ENCODE results near the gene ATP9A.

ATP9A gene

DNA sequence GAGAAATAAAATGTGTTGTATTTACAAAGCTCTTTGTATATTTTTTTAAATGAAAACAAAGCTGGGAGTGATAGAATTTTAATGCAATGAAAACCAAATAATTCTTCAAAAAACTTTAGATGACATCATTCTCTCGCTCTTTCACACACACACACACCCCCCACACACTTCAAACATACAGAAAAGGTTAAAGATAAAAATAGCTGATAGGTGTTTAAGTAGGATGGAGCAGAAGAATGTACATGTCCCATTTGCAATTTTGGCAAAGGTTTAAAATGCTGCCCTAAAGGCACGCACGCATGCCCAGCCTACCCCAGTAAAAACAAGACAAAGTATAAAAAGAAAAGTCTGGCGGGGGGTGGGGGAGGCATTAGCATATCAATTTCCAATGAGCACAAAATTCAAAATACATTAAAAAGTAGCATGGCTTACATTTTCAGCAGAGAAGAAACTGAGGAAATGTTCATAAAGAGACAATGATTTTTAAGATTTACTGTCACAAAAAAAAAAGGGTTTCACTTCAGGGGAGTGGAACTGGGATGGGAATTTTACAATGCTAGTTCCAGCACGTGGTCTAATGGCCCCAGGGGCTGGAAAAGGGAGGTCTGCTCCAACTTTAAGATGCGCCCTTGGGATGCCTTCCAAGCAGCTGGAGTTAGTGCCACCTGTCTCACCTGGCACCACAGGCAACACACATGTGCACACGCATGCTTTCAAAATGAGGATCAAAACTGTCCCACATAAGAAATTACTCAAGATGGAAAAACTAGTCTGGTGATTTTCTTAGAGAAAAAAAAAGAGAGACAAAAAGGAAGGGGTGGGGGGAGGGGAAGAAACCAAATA, 170.6 kb downstream of the ATP9A start:
- DNase-seq (ENCODE audit: low spot score in 2 of 2): peak; percentile 62 to 63
- no peaks in the 10 kb centered on the region for H3K27me3 ChIP-seq (ENCODE audit: low read depth)
- H3K36me3 ChIP-seq (replicated peaks): 0 out of 2 replicates have a peak, but pooled peaks cover 3% of the 10 kb centered on the region
- in situ Hi-C loops (cut with MboI; ENCODE audit: low sequenced_read_pairs): loop anchor here (10.0 kb wide), 1 partner anchor 223 kb away; no protein-coding TSS in a partner anchor
- H3K9me3 ChIP-seq: no peaks in the 10 kb centered on the region
- H3K4me1 ChIP-seq: peaks cover 19% of the 10 kb centered on the region
- no peak overlapping the region for H3K4me3 ChIP-seq

- DNase-seq (ENCODE audit: low spot score in 2 of 2): no peak
- Histone ChIP-seq H3K9me3 (no peaks in the 10 kb centered on the region), H3K4me1 (peaks cover 19% of the 10 kb centered on the region), H3K4me3 (no peak overlapping the region), H3K27me3 (ENCODE audit: low read depth) (no peaks in the 10 kb centered on the region), H3K36me3 (replicated peaks) (0 out of 2 replicates have a peak, but pooled peaks cover 3% of the 10 kb centered on the region)
- in situ Hi-C loops (cut with MboI; ENCODE audit: low sequenced_read_pairs): loop anchor here (10.0 kb wide), 1 partner anchor 222 kb away; no protein-coding TSS in a partner anchor
Measured at GRCh38 chr20:51596668-51597388, 171.4 kb downstream of the ATP9A start.

GRCh38 chr20:51595744-51596143, 172.4 kb downstream of the ATP9A start:
- no peaks in the 10 kb centered on the region for H3K27me3 ChIP-seq (ENCODE audit: low read depth)
- H3K4me1 ChIP-seq: peaks cover 19% of the 10 kb centered on the region
- in situ Hi-C loops (cut with MboI; ENCODE audit: low sequenced_read_pairs): loop anchor here (10.0 kb wide), 1 partner anchor 221 kb away; no protein-coding TSS in a partner anchor
- 0 out of 2 replicates have a peak, but pooled peaks cover 3% of the 10 kb centered on the region for H3K36me3 ChIP-seq (replicated peaks)
- no peak overlapping the region for H3K4me3 ChIP-seq
- no peaks in the 10 kb centered on the region for H3K9me3 ChIP-seq
- no peak for DNase-seq (ENCODE audit: low spot score in 2 of 2)

DNA sequence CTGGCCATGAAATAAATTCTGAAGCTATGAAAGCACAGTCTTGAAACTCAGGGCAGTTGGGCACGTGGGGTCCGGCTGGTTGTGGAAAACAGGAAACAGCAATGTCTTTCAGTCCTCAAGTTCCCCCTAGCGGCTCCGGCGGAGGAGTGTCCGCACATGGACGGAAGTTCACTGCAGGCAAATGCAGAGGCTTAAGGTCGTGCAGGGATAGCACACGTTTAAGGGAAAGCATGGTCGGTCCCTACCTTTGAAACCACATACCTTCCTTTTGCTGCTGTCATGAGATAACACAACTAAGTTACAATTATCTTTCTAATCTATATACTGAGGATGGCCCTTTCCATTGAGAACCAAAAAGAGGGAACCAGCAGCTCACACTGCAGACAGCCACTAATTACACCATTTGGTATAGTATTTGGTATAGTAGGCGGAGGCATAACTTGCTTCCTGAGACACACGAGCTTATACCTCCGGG, 173.1 kb downstream of the ATP9A start:
- no peaks in the 10 kb centered on the region for H3K27me3 ChIP-seq (ENCODE audit: low read depth)
- DNase-seq (ENCODE audit: low spot score in 2 of 2): peak; percentile 80 to 92
- H3K4me1 ChIP-seq: peaks cover 19% of the 10 kb centered on the region
- 0 out of 2 replicates have a peak, but pooled peaks cover 3% of the 10 kb centered on the region for H3K36me3 ChIP-seq (replicated peaks)
- no peak overlapping the region for H3K4me3 ChIP-seq
- in situ Hi-C loops (cut with MboI; ENCODE audit: low sequenced_read_pairs): loop anchor here (10.0 kb wide), 1 partner anchor 220 kb away; no protein-coding TSS in a partner anchor
- no peaks in the 10 kb centered on the region for H3K9me3 ChIP-seq

GRCh38 chr20:51594236-51595057, 173.7 kb downstream of the ATP9A start:
- in situ Hi-C loops (cut with MboI; ENCODE audit: low sequenced_read_pairs): loop anchor here (10.0 kb wide), 1 partner anchor 220 kb away; no protein-coding TSS in a partner anchor
- H3K9me3 ChIP-seq: no peaks in the 10 kb centered on the region
- H3K27me3 ChIP-seq (ENCODE audit: low read depth): no peaks in the 10 kb centered on the region
- H3K4me1 ChIP-seq: peaks cover 19% of the 10 kb centered on the region
- H3K36me3 ChIP-seq (replicated peaks): 0 out of 2 replicates have a peak, but pooled peaks cover 3% of the 10 kb centered on the region
- DNase-seq (ENCODE audit: low spot score in 2 of 2): no peak
- no peak overlapping the region for H3K4me3 ChIP-seq

- Histone ChIP-seq H3K36me3 (replicated peaks) (0 out of 2 replicates have a peak, but pooled peaks cover 3% of the 10 kb centered on the region), H3K4me3 (no peak overlapping the region), H3K4me1 (peaks cover 19% of the 10 kb centered on the region), H3K27me3 (ENCODE audit: low read depth) (no peaks in the 10 kb centered on the region), H3K9me3 (no peaks in the 10 kb centered on the region)
- in situ Hi-C loops (cut with MboI; ENCODE audit: low sequenced_read_pairs): loop anchor here (10.0 kb wide), 1 partner anchor 219 kb away; no protein-coding TSS in a partner anchor
- no peak for DNase-seq (ENCODE audit: low spot score in 2 of 2)
Measured at GRCh38 chr20:51593584-51593983, 174.6 kb downstream of the ATP9A start.

DNA sequence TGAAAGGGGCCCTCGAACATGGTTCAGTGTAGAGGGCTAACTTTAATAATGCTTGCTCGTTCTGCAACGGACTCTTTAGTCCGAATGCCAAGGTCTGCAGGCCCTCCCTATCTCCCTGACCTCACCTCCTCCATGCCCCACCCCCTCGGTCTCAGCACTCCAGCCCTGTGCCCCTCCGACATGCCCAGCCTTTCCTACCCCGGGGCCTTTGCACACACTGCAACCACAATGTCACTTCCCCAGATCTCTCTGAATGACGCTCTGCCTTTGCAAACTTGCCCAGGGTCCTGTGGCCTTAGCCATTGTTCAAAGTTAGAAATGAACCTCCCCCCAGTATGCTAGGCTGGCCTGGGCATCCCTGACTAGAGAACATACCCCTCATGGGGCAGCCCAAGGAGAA, 175.6 kb downstream of the ATP9A start:
- in situ Hi-C loops (cut with MboI; ENCODE audit: low sequenced_read_pairs): loop anchor here (10.0 kb wide), 1 partner anchor 218 kb away; no protein-coding TSS in a partner anchor
- Histone ChIP-seq H3K36me3 (replicated peaks) (no peaks in the 10 kb centered on the region), H3K4me1 (peaks cover 12% of the 10 kb centered on the region), H3K4me3 (no peak overlapping the region), H3K27me3 (ENCODE audit: low read depth) (no peaks in the 10 kb centered on the region), H3K9me3 (no peaks in the 10 kb centered on the region)
- no peak for DNase-seq (ENCODE audit: low spot score in 2 of 2)

- Histone ChIP-seq H3K27me3 (ENCODE audit: low read depth) (no peaks in the 10 kb centered on the region), H3K4me1 (peaks cover 5% of the 10 kb centered on the region), H3K9me3 (no peaks in the 10 kb centered on the region), H3K4me3 (no peak overlapping the region), H3K36me3 (replicated peaks) (no peaks in the 10 kb centered on the region)
- DNase-seq (ENCODE audit: low spot score in 2 of 2): no peak
- in situ Hi-C loops (cut with MboI; ENCODE audit: low sequenced_read_pairs): loop anchor here (10.0 kb wide), 1 partner anchor 217 kb away; no protein-coding TSS in a partner anchor
Measured at GRCh38 chr20:51591871-51592270, 176.3 kb downstream of the ATP9A start.

GRCh38 chr20:51588762-51589161, 179.4 kb downstream of the ATP9A start:
- Histone ChIP-seq H3K9me3 (no peaks in the 10 kb centered on the region), H3K4me3 (no peak overlapping the region), H3K27me3 (ENCODE audit: low read depth) (no peaks in the 10 kb centered on the region), H3K4me1 (no peaks in the 10 kb centered on the region), H3K36me3 (replicated peaks) (no peaks in the 10 kb centered on the region)
- in situ Hi-C loops (cut with MboI; ENCODE audit: low sequenced_read_pairs): no loop called here
- DNase-seq (ENCODE audit: low spot score in 2 of 2): no peak

DNA sequence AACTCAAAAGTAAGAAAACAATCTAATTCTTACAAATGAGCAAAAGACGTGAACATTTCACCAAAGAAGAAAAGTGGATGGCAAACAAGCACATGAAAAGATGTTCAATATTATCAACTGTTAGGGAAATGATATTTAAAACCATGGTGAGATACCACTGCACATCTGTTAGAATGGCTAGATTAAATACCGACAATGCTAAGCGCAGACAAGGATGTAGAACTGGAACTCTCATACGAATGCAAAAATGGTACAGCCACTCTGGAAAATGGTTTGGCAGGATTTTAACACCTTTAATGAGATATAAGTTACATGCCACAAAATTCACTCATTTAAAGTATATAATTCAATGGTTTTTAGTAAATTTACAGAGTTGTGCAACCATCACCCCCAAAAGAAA, 181.0 kb downstream of the ATP9A start:
- H3K9me3 ChIP-seq: no peaks in the 10 kb centered on the region
- H3K4me1 ChIP-seq: no peaks in the 10 kb centered on the region
- no peaks in the 10 kb centered on the region for H3K27me3 ChIP-seq (ENCODE audit: low read depth)
- no peak overlapping the region for H3K4me3 ChIP-seq
- no peak for DNase-seq (ENCODE audit: low spot score in 2 of 2)
- no peaks in the 10 kb centered on the region for H3K36me3 ChIP-seq (replicated peaks)
- in situ Hi-C loops (cut with MboI; ENCODE audit: low sequenced_read_pairs): no loop called here

DNA sequence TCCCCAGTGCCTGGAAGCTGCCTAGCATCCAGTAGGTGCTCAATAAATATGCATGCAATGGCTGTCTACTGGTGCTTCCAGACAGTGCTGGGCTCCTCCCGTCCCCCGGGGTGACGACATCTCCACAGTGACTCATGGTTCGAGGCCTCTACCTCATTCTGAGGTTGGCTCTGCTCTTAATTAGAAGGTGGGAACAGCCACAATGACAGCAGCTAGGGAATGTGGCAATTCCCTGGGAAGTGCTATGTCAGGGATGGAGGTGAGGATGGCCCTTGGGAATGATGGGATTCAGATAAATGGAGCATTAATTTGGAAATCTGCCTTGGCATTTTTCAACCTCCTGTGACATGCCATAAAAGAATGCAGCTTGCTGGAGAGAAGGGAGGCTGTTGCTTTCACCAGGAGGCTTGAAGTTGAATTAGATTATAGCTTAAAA, 182.2 kb downstream of the ATP9A start:
- Histone ChIP-seq H3K9me3 (no peaks in the 10 kb centered on the region), H3K4me1 (no peaks in the 10 kb centered on the region), H3K36me3 (replicated peaks) (no peaks in the 10 kb centered on the region), H3K4me3 (no peak overlapping the region), H3K27me3 (ENCODE audit: low read depth) (no peaks in the 10 kb centered on the region)
- DNase-seq (ENCODE audit: low spot score in 2 of 2): no peak
- in situ Hi-C loops (cut with MboI; ENCODE audit: low sequenced_read_pairs): no loop called here

- in situ Hi-C loops (cut with MboI; ENCODE audit: low sequenced_read_pairs): no loop called here
- no peaks in the 10 kb centered on the region for H3K36me3 ChIP-seq (replicated peaks)
- no peaks in the 10 kb centered on the region for H3K9me3 ChIP-seq
- H3K4me3 ChIP-seq: no peak overlapping the region
- no peaks in the 10 kb centered on the region for H3K4me1 ChIP-seq
- H3K27me3 ChIP-seq (ENCODE audit: low read depth): no peaks in the 10 kb centered on the region
- no peak for DNase-seq (ENCODE audit: low spot score in 2 of 2)
Measured at GRCh38 chr20:51585148-51585547, 183.0 kb downstream of the ATP9A start.

- Histone ChIP-seq H3K4me3 (no peak overlapping the region), H3K36me3 (replicated peaks) (no peaks in the 10 kb centered on the region), H3K4me1 (no peaks in the 10 kb centered on the region), H3K9me3 (no peaks in the 10 kb centered on the region), H3K27me3 (ENCODE audit: low read depth) (no peaks in the 10 kb centered on the region)
- DNase-seq (ENCODE audit: low spot score in 2 of 2): no peak
- in situ Hi-C loops (cut with MboI; ENCODE audit: low sequenced_read_pairs): no loop called here
Measured at GRCh38 chr20:51584737-51585136, 183.5 kb downstream of the ATP9A start.

All from HAP-1 (cell line).